CD4-positive, alpha-beta T cell treated with Interleukin-10 for 1 hour (primary cell): ENCODE measurements around the gene INTS1.

Experiments used
- DNase-seq: peaks from one replicate; pipeline ENCODE4 v3.0.0-alpha.2; 2020

INTS1 gene

DNA sequence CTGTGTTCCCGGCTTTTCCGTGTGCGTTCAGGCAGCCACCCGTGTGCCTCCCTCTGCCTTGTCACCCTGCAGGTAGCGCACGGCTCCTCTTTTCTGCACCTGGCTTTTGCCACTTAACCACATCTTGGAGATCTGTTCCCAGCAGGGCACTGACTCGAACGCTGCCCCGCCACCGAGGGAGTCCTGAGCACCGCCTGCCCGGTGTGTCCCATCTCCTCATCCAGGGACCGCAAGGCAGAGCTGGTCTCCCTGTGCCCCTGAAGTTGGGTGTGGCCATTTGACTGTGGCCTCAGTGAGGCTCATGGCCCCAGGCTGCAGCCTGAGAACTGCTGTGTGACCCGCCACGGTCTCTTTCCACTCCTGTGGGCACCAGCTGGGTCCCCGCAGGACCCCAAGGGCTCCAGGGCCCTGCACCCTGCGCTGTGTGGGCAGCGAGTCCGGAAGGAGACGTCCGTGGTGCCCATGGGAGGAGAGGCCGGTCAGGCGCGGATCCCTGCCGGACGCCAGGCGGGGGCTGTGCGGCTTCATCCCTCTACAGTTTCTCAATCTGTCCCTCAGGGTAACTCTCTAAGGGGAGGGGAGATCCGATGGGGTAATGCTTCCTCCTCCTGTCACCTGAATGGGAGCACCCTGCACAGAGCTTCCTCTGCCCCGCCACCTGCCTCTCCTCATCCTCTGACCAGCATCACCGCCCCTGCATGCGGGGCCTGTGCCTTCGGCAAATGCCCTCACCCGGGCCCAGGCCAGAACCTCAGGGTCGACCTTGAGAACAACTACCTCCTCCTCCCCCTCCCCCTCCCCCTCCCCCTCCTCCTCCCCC, 1.8 kb upstream of the INTS1 start:
- no peak for DNase-seq

DNA sequence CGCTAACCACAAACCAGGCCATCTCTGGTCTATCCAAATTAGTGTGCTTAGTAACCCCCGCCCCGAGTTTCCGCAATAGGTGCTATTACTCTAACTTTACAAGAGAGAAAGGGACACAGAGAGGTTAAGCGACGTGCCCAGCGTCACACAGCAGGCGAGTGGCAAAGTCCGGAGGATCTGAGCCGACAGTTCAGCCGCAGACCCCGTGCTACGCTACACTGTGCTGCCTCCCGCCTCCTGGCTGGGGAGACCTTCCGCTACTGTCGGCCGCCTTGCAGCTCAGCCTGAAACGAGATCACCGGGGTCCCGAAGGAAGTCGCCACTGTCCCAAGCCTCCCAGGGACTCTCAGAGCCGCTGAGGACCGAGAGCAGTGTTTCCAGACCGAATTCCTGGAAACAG, 799 bp downstream of the INTS1 start:
- no peak for DNase-seq

DNA sequence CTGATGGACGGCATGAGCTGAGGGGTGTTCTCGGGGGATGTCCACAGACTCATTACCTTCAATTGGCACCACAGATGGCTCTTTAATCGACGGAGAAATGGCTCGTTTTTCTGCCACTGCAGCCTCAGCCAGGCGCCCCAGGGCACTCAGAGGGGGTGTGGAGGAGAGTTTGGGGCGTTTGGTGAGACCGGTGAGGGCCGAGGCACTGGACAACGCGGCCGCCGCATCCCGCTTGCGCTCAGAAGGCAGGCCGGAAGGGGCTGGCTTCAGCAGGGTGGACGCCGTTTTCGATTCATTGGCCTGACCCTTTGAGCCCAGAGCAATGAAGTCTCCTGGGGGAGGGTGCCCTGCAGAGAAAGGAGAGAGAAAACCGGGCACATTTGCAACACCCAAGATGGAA, 1.3 kb downstream of the INTS1 start:
- DNase-seq, result no peak

DNA sequence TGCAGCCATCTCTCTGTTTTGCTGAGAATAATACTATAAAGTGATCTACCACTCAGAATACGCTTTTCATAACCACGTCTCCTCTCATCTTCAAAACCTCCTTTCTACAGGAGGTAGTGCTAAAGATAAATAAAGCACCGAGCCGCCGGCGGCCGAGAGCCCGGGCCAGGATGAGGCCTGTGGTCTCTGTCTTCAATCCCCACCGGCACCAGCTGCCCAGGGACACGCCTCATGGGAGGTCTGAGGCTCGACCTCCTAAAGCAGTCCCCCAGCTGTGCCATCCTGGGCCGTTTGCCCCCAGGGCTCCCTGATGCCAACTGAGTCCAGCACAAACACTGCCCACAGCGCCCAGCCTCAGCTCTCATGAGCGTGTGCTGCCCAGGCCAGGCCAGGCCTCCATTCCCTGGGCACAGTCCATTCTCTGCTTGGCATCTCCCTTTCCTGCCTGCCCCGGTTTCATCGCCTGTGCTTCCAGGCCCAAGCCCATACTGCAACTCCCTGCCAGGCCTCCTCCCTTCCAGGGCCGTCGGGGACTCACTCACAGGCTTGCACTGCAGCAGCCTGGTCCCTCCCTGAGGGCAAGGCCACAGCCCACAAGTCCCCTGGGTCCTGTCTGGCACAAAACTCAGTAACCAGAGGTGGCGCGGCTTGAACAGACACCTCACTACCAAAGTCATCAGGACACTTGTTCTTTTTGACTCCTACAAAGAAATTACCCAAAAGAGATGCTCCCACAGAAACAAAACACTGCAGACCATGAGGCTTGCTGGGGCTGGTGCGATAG, 2.5 kb downstream of the INTS1 start:
- no peak for DNase-seq

DNA sequence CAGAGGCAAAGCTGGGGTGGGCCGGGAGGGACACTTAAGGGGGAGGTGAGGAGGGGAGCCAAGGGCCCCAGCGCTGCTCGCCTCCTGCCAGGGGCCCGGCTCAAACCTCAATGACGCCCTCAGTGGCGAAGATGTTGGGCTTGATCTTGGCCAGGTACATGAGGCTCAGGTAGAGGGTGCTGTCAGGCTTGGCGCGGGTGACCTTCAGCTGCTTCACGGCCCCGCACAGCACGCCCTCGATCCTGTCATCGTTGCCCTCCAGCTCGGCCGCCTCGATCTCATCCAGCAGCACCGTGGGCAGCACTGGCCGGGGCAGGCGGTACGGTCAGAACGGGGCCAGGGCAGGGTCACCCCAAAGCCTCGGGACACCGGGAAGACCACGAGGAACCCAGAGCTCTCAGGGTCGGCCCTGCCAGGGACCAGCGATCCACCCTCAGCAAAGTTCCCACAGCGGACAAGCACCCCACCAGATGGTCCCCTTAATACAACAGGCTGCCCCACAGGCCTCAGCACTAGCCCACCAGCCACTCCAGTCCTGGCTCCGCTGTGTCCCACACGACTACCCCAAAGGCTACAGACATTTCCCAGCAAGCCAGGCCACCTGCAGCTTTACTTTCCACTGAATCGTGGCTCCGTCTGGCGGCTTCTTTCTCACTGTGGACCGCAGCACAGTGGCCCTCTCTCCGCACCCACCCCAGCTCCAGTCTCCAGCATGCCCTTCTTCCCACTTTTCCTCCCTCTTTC, 4.0 kb downstream of the INTS1 start:
- no peak for DNase-seq

DNA sequence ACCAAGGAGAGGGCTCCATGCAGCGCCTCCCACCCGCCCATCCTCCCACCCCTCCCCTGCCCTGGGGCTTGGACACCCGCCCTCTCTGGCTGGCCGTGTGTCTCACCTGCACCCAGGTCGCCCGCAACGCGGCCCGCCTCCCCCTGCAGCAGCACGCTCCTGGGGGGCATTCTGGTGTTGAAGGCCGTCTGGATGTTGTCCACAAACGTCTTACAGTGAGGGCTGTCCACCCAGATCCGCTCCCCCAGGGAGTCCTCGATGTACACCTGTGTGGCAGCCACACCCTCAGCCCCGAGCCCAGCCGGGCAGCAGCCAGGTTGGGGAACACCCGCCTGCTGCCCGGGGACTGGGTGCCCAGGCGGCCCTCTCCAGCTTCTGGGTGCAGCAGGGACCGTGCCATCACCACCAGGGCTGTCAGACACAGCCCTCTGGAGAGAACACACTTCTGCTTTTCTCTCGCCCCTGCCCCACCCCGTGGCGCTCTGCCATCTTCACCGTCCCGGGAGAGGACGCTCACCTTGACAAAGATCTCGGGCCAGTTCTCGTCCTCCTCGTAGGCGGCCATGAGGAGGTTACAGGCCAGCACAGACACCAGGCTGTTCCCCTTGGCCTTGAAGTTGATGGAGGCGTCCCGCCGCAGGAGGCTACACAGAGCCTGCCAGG, 4.7 kb downstream of the INTS1 start:
- DNase-seq, result no peak

DNA sequence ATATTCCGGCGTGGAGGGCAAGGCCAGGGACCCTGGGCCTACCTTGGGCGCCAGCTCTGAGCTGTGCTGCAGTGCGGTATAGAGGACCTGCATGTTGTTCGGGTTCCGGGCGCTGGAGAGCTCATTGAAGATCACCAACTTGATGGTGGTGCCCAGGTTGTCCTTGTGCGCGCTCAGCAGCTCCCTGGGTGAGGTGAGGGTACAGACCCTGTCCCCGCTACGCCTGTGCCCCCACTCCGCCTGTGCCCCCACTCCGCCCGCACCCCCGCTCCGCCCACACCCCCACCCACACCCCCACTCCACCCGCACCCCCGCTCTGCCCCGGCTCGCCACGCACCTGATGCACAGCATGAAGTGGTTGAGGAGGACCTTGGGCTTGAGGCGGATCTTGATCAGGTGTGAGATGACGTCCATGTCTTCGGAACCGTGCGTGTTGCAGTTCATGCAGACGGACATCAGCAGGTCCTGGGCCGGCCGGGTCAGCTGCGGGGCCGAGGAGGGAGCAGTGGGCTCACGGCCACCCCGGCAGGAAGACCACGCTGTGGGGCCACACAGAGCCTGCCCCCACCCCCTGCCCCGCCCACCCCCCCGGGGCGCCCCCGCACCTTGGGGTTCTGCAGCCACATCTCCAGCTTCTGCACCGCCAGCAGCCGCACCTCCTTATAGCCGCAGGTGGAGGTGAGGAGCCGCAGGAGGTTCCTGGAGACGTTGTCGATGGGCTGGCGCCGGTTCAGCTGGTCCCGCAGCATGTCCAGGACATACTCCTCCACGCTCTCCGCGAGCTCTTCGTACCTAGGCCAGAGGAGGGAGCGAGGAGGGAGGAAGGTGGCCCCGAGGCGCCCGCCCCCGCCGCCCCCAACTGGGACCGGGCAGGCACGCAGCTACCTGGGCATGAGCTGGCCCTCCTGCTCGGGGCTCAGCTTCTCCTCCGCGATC, 5.6 kb downstream of the INTS1 start:
- no peak for DNase-seq

DNA sequence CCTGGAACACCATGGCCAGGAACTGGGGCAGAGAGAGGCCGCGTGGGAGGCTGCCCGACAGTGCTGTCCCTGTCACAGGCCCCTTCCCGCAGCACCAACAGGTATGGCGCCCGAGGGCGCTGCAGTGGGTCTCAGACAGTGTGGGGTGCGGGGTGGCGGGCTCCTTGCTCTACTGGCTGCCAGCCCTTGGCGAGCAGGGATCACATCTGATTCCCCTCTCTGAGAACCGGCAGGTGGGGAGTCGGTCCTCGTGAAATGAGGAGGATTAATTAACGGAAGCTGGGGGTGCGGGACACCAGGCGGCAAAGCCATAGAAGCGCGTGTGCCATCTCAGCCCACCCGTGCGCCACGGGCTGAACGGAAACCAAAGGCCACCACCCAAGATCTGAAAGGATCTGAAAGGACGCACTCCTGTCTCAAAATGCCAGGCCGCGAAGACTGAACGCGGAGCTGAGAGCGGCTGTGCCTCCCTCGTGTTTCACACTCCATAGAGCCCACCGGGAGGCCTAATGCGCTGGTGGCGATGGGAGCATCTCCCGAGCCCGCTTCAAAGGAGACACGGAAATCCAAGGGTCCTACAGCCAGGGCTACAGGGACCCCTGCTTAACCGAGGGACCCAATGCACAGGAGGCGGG, 6.8 kb downstream of the INTS1 start:
- DNase-seq, result no peak

DNA sequence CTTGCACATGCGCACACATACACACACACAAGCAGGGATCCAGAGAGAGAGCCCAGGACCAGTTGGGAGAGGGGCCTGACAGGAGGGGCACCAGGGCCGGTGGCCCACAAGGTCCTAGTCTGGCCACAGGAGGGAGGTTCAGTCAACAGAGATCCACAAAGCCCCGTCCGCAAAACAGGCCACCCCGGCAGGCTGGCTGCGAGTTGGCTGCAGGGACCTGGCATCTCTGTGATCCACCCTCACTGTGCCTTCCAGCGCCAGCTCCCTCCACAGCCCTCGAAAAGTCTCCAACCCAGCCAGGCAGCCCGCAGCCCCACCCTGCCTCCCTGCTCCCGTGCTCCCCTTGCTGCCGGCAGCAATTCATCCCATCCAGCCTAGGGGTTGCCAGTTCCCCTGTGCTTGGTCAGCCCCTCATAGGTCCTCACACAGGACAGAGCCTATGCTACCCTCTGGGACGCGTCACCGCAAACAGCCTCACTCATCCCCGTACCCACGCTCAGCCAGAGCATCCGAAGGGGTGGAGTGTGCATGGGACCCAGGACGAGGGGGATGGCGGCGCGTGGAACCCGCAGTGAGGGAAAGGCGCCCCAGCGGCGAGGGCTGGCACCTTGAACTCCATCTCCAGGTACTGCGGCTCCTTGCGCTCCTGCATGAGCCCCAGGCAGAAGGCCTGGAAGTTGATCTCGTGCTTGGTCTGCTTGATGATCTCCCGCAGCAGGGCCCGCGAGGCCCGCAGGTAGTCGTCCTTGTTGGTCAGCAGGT, 7.5 kb downstream of the INTS1 start:
- no peak for DNase-seq

DNA sequence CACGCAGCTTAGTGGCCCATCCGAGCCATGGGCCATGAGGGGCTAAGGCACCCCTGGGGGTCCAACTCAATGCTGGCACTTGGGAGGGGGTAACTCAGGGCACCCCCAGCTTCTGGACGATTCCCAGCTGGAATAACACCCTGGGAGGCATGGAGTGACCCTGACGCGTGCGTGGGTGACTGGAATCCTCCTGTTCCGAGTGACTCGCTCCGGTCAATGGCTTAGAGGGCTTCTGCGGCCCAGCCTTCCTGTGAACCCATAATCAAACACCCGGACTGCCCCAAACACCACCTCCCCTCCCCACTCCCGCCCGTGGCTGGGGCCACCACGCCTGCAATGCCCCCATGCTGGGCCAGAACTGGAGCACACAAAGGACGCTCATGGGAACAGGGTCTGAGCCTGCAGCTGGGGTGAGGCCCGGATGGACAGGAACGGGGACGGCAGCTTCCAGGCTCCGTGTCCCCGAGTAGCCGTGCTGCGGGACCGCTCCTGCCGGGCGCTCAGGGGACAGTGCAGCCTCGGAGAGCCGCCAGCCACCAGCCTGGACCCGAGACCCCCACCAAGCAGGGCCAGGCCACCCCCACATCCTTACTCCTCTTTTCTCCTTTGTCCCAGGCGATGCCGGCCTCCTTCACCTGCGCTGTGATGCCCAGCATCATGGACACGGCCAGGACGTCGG, 8.5 kb downstream of the INTS1 start:
- no peak for DNase-seq

DNA sequence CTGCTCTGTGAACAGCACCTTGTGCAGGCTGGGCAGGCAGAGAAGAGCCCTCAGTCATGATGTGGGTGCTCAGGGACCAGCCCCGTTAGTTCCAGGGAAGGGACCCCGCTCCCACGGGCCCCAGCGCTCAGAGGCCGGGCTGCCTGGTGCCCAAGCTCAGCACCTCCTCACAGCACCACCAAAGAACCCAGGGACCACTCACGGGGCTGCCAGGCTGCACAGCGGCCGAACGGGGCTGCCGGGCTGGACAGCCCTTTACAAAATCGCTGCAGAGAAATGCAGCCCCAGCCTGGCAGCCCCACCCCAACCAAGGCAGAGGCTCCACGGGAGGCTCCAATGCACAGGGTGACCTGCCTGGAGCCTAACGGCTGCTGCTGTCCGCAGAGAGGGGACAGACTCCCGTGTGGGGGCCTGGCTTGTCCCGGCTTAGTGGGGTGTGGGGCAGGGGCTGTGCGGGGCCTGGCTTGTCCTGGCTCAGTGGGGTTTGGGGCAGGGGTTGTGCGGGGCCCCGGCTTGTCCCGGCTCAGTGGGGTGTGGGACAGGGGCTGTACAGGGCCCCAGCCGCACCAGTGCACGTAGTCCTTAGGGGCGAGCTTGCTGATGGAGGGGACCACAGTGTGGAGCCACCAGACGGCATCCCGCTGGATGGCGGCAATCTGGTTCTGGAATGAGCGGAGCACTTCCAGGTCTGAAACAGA, 9.2 kb downstream of the INTS1 start:
- DNase-seq, result no peak

DNA sequence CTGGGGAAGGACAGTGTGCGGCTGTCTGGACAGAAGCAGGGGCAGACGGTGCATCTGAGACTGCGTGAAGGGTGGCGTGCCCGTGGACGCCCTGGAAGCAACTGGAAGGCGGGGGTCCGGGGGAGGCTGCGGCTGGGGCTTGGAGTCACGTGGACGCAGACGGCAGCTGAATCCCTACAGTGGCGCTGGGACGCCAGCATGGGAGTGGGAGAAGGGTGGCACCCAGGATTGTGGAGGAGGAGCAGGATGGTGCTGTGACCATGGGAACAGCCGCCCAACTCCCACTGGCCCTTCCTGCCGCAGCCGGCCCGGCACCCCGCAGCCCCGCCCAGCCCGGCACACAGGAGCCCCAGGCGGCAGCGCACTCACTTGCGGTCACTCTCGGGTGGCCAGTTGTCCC, 9.7 kb downstream of the INTS1 start:
- DNase-seq, result no peak

DNA sequence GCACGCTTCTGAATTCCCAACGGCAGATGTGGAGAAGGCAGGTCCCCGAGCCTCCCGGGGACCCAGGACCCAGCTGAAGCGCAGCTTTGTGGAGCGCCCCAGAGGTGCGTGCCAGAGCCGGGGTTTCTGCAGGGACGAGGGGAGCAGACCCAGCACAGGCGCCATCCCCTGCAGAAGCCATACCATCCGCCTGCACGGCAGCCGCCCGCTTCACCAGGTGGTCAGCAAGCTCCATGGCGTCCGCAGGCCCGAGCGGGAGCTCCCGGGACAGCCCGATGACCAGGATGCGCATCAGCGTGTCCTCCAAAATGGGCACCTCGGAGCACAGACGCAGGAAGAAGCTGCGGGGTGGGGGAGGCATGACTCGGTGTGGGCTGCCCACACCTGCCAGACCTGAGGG, 10.6 kb downstream of the INTS1 start:
- no peak for DNase-seq

DNA sequence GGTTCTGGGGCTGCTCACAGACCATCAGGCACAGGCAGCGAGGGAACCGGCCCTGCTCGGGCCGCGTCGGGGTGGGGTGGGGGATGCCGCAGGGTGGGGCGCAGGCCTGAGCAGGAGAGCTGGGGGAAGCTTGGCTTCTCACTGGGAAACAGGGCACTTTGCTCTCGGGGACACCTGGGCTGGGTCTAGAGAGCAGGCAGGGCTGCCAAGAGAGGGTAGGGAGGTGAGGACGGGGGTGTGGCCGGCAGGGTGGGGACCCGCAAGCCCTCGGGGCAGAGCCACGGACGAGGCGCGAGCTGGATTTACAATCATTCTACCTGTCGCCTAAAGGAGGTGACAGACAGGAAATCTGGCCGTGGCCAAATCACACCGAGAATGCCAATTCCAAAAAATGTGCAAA, 11.1 kb downstream of the INTS1 start:
- DNase-seq, result no peak

DNA sequence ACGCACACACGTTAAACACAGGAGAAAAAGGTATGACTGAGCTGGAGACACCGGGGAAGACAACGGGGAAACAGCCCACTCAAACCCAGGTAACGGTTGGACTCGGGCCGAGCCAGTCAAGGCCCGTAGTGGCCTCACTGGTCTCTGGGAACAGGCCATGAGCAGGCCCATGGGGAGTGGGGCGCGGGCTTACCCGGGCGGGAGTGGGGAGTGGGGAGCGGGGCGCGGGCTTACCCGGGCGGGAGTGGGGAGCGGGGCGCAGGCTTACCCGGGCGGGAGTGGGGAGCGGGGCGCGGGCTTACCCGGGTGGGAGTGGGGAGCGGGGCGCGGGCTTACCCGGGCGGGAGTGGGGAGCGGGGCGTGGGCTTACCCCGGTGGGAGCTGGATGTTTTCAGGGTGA, 11.5 kb downstream of the INTS1 start:
- DNase-seq, result no peak

DNA sequence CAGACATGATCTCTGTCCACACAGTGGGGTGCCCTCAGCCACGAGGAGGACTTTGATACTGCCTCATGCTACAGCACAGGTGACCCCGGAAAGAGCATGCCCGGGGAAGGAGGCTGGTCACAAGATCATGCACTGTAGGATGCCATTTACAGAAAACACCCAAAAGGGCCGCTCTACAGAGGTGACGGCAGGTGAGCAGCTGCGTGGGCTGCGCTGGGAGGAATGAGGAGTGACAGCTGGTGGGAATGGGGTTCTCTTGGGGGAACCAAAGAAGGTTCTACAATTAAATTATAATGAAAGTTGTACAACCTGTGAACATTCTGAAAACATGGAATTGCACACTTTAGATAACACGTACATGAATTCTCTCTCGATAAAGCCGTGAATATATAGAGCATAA, 12.0 kb downstream of the INTS1 start:
- no peak for DNase-seq

DNA sequence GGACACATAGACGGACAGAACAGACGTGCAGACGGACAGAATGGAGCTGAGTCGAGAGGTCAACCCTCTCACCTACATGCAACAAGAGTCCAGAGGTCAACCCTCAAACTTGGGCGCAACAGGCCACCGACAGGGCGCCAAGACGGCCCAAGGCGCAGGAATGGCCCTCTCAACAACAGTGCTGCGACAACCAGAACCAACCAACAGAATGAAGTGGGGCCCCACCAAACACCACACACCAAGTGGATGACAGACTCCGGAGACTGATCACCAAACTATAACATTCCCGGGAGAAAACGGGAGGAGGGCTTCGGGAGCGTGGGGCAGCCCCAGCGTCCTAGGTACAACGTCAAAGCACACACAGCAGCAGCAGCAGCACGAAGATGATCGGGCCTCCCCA, 13.4 kb downstream of the INTS1 start:
- DNase-seq, result no peak

DNA sequence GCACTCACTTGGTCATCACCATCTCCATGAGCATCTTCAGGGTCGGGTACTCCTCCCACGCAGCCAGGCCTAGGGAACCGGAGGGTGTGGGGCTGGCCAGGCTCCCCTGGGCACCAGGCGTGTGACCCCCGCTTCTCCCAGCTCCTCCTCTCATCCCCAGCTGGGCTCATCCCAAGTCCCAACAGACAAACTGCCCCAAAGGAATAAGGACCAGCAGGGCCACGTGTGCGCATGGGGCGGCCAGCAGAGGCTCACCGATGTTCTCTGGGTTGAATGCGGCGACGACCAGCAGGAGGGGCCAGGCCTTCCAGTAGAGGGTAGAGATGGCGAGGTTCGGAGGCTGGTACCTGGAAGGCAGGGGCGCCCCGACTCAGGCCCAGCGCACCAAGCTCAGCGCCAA, 14.9 kb downstream of the INTS1 start:
- DNase-seq, result no peak

DNA sequence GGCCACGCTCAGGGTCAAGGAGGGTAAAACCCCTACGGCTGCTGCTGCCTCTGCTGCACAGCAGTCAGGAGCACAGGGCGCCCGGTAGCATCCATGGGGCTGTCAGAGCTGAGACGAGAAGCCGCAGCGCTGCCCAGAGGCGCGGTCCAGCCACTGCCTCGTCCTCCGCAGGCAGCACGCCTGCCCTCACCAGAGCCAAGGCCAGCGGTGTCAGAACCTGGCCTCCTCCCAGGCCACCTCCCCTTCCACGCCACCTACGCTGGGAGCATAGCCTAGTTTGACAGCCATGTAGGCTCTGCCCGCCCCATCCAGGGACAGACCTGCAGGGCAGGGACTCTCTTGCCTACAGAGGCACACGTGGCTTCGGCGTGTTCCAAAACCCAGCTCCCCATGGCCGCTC, 16.2 kb downstream of the INTS1 start:
- no peak for DNase-seq

DNA sequence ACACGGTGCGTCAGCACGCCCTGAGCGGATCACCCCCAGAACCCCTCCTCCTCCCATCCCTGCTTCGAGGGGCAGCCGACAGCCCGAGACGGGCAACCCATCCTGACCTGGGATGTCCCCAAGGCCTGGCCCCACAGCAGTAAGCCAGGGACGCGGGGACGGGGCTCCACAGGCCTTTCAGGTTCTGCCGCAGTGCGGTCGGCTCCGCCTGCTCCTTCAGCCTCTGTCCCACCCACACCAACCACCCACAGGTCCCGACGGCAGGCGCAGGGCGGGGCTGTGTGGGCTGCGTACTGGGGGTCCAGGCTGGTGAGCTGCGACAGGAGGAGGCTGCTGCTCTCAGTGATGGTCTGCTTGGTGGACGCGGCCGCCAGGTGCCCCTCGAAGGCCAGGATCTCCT, 16.7 kb downstream of the INTS1 start:
- DNase-seq, result no peak
